DMS53 (cell line): ENCODE measurements around the gene NTN1.

Experiments used
- DNase-seq: peaks from one replicate; lab custom pipeline; 2025; lab: John Stamatoyannopoulos, UW

NTN1 gene

GRCh38 chr17:9037736-9038135 is 16.4 kb downstream of the NTN1 start:
- no peak for DNase-seq

GRCh38 chr17:9038380-9038779 is 17.1 kb downstream of the NTN1 start:
- DNase-seq = no peak

GRCh38 chr17:9044772-9045463 is 23.6 kb downstream of the NTN1 start:
- DNase-seq = no peak

GRCh38 chr17:9050801-9051401 is 29.6 kb downstream of the NTN1 start:
- DNase-seq = no peak

GRCh38 chr17:9051561-9051960 is 30.3 kb downstream of the NTN1 start:
- no peak for DNase-seq

GRCh38 chr17:9052921-9053320 is 31.6 kb downstream of the NTN1 start:
- DNase-seq = no peak

- no peak for DNase-seq
These were observed 32.1 kb downstream of the NTN1 start for GRCh38 chr17:9053406-9053805.

GRCh38 chr17:9054126-9054975 is 33.0 kb downstream of the NTN1 start:
- no peak for DNase-seq

- DNase-seq = no peak
These were observed 34.0 kb downstream of the NTN1 start for GRCh38 chr17:9055281-9055680.

- DNase-seq = no peak
These were observed 35.3 kb downstream of the NTN1 start for GRCh38 chr17:9056566-9056965.

- DNase-seq = no peak
These were observed 36.0 kb downstream of the NTN1 start for GRCh38 chr17:9057310-9057709.

GRCh38 chr17:9062399-9062902 is 41.1 kb downstream of the NTN1 start:
- no peak for DNase-seq

GRCh38 chr17:9064311-9064834 is 43.1 kb downstream of the NTN1 start:
- no peak for DNase-seq

GRCh38 chr17:9071016-9071415 is 49.7 kb downstream of the NTN1 start:
- DNase-seq = no peak

- no peak for DNase-seq
These were observed 50.6 kb downstream of the NTN1 start for GRCh38 chr17:9071811-9072498.

GRCh38 chr17:9072696-9073339 is 51.5 kb downstream of the NTN1 start:
- no peak for DNase-seq

- DNase-seq = no peak
These were observed 52.8 kb downstream of the NTN1 start for GRCh38 chr17:9074131-9074530.

- DNase-seq = no peak
These were observed 58.3 kb downstream of the NTN1 start for GRCh38 chr17:9079461-9080103.

GRCh38 chr17:9080296-9080914 is 59.1 kb downstream of the NTN1 start:
- no peak for DNase-seq

- DNase-seq = no peak
These were observed 59.7 kb downstream of the NTN1 start for GRCh38 chr17:9080983-9081382.

GRCh38 chr17:9086577-9086976 is 65.3 kb downstream of the NTN1 start:
- no peak for DNase-seq
